Fibroblast of skin of left quadriceps (primary cell): ENCODE data around the gene FRMD1.

ENCODE experiments used
- DNase-seq, 2 experiments: peaks; one replicate each; pipeline ENCODE4 v3.0.0-alpha.2; 2013; ENCODE audit warnings: low read depth in 2 of 2

FRMD1 gene

DNA sequence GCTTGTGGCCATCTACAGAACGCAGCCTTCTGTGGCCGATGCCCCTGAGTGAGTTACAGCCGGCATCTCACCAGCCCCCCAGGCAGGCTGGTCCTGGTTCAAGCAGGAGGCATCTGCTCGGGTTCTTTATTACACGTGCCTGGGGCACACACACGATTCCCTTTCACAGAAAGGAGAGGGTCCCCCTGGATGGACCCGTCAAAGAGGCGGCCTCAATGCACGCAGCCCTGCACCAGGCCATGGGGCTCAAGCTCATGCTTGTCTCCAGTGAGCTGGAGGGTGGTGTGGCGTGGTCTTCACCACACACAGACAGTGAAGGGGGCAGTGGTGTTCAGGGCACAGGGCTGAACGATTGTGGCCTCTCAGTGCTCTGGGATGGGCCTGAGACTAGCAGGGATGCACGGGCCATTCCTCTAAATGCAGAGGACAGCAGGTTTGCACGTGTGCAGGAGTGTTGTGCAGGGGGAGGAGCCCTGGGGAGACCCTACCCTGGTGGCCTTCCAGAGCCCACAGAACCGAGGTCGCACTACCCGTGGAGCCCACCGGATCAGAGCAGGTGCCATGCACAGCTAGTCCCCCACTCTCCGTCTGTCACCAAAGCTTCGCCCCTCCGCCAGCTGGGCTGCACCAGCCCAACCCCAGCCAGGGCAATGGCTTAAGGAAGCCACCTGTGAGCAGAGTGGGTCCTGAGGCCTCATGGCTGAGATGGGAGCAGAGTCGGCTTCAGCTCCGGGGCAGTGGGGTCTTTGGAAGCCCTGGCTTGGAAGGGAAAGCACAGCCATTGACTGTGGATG, 23.1 kb downstream of the FRMD1 start:
- no peak for DNase-seq

DNA sequence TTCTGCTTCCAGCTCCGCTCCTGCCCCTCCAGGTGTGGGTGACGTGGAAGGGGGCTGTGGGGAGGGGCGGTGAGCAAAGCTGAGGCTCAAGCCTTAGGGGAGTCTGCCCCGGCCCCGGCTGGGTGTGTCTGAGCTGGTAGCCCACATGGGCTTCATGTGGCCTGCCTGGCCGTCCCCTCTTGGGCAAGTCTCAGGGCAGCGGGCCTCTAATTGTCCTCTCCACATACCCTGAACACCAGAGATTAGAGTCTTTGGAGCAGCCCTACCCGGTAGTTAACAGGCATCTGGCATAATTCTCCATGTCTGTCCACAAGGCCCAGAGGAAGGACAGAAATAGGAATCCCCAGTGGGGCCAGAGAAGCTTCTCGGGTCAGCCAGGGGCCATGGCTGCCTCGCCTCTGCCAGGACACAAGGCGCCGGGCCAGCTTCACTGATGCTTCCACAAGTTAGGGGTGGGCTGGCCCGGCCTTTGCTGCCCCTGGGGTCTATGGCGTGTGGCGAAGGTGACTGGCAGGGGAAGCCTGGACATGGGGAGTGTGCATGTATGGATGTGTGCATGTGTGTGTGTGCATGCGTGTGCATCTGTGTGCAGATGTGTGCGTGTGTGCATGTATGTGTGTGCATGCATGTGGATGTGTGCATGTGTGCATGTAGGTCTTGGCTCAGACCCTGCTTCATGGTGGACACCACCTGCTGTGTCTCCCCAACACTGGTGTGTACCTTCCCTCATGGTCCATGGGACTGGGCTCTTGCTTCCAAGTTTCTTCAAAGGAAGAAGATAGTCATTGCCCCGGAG, 24.0 kb downstream of the FRMD1 start:
- DNase-seq: no peak

DNA sequence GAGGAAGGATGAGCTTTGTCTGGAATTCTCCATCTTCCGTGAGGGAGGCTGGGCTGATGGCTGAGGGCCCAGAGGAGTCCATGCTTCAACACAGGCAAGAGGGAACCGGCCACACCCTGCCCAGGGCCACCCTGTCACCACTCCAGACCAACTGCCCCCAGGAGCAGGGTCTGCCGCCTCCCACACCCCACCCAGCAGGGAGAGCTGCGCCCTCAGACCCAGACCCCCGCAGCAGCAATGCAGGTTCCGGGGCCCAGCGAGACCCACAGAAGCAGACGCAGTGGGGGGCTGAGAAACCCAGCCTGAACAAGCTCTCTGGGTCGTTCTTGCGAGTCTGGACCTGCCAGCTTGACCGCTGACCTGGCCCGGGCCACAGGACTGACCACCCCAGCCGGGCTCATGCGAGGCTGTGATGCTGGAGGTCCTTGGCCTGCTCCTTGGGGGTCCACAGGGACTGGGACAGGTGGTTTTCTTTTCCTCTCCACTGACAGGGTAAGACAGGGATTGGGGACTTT, 25.0 kb downstream of the FRMD1 start:
- no peak for DNase-seq

DNA sequence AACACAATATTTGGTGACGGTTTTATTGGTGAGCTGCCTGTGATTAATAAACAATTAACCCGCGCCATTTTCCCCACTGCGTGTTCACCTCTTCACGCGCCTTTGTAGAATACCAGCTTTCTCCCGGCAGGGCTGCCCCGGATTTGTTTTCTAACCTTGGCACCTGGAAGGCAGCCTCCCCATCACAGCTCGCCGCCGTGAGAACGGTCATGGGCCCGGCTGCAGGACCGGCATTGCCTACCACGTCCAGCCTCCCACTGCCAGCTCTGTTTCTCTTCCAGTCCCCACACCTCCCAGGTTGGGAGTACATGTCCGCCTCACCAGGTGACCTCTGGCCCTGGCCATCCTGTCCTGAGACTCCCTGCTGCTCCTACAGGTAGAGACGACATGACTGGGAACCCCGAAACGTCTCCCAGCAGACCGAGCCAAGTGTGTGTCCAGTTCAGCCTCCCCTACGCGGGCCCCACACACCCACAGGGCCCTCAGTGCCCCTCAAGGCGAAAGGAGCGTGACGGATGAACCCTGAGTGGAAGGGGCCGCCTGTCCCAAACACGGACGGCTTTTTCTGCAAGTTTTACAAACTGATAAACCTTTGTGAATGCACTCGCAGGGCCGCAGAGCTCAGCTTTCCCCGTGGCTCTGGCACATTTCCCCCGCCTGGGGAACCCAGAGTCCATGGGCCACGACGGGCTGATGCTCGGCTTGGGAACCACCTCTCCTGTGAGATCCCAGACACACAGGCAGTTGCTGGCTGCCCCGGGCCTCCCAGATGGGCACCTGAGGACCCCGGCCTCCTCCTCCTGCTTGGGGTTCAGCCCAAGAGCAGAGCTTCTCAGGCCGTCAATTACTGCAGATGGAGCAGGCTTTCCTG, 25.7 kb downstream of the FRMD1 start:
- no peak for DNase-seq

DNA sequence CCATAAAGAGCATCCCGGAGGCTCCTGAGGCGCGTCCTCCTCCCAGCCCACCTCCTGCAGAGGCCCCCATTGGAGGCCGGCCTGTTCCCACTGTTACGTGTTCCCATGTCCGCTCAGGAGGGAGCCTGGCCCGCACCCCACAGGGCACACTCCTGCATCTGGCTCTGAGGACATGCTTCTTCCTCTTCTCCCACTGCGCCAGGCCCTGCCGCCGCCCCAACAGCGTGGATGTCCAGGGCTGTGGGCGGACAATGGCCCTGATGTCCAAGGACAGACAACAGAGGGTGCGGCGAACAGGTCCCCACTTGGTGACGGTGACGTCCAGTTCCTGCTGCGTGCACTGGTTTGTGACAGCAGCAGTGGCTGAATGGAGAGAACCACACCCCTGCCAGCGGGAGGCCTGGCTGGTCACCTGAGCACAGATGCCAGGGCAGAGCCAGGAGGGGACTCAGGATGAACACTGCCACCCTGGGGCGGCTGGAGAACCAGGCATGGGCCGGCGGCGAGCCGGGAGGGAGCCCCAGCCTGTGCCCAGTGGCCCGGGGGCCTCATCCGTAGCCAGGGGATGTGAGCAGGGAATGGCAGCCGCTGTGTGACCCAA, 26.6 kb downstream of the FRMD1 start:
- no peak for DNase-seq

DNA sequence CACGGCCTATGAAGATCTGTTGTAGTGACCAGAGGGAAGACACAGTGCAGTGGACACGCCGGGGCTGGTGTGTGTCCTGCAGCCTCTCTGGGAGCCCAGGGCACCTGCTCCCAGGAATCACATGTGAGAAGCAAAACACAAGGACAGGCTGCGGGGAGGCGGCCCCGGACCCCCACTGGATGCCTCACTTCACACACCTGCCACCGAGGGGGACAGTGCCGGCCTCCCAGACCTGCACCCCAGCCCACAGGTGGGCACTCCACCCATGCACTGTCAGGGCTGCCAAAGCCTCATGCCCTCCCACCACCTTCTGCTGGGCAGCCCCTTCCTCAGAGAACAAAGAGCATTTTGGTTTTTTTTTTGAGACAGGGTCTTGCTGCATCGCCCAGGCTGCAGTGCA, 27.4 kb downstream of the FRMD1 start:
- no peak for DNase-seq

DNA sequence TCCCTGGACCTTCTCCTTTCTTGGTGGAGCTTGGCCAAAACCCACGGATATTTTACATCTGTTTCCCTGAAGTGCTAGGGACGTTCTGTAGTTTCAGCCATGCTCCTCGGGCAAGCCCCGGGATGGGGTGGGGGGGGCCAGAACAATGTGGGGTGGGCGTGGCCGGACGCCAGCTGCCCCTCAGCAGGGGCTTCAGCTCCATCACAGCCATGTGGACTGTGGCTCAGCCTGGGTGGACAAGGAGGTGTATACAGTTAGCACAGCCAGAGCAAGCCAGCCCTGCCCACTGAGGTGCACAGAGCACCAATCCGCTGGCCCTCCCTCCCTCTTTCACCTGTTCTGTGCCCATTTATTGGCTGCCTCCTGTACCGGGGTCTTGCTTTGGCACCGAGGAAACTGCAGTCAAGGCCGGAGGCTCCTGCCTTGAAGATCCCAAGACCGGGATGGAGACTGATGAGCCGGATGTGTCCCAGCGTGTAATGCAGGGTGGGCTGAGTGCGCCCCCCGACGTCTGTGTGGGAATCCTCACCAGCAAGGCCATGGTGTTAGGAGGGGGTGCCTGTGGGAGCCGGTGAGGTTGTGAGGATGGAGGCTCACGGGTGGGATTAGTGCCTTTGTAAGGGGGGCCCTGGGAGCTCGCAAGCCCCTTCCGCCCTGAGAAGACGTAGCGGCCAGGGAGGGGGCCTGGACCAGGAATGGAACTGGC, 28.0 kb downstream of the FRMD1 start:
- no peak for DNase-seq

DNA sequence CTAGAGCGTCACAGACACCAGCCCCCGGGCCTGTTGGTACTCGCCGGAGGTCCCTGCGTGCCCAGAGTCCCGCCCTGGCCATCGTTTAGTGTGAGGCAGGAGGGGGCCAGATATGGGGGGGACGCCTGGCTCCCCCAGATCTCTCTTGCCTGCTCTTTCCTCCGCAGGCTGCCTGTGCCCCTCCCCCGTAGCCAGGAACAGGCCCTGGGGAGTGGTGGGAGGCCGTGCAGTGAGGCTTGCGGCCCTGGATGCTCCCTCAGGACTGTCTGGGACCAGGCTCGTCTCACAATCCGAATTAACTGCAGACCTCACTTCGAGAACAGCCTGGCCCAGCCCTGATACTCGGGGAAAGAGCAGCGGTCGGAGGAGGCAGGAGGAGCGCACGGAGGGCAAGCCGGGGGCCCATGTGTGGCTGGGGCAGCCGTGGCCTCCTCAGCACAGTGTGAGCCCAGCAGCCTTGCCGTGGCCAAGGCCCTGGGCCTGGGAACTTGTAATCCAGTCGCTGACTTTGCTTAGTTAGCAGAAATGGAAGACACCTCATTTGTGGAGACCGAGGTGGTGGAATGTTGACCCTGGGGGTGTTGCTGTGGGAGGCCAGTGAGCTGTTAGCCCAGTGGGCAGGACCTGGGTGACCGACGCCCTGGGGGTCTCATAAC, 28.7 kb downstream of the FRMD1 start:
- DNase-seq: no peak

DNA sequence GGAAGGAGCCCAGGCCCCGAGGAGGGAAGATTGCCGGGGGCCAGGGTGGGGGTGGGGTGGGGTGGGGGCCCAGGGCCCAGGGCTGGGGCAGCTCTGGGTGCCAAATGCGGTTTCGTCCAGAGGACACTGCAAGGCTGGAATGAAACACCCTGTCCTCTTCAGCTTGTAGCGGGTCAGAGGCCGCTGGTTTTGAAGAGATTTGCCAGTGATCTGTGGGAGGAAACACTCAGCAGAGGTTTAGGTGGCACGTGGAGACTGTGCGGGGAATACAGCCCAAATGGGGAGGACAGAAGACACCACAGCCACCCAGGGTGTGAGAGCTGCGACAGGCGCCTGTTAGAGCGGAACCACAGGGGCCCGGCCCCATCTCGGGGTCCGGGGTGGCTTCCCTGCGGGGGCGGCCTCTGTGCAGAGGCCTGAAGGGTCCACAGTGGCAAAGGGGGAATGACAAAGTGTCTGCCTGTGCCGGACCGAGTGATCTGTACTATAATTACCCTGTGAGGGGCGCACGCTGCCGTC, 29.2 kb downstream of the FRMD1 start:
- no peak for DNase-seq

DNA sequence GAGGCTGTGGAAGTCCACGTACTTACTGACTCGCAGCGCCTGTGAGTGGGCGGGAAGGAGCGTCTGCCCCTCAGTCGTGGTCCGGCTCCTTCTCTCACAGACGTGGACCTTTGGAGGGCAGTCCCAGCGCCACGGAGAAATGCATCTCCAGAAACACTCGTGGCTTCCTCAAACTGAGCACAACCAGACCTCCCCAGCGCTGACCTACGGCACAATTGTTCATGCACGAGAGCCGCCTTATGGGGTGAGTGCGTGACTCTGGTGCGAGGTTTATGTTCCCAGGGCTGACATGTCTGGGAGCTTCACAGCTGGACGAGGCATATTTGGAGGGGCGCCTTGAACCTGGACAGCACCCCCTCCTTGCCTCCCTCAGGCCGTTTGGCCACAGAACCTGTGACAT, 29.7 kb downstream of the FRMD1 start:
- no peak for DNase-seq

DNA sequence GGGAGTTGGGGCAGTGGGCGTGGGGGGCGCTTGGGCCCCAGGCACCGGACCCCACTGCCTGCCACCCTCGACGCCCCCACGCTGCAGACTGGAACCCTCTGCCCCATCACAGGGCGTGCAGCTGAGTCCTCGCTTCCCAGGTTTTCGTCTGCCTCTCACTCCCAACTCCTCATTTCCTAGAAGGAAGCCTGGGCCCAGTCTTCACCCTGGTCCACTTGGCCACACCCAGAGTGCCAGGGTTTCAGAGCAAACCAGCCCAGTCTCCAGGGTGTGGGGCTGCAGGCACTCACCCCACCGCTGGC, 30.3 kb downstream of the FRMD1 start:
- no peak for DNase-seq

DNA sequence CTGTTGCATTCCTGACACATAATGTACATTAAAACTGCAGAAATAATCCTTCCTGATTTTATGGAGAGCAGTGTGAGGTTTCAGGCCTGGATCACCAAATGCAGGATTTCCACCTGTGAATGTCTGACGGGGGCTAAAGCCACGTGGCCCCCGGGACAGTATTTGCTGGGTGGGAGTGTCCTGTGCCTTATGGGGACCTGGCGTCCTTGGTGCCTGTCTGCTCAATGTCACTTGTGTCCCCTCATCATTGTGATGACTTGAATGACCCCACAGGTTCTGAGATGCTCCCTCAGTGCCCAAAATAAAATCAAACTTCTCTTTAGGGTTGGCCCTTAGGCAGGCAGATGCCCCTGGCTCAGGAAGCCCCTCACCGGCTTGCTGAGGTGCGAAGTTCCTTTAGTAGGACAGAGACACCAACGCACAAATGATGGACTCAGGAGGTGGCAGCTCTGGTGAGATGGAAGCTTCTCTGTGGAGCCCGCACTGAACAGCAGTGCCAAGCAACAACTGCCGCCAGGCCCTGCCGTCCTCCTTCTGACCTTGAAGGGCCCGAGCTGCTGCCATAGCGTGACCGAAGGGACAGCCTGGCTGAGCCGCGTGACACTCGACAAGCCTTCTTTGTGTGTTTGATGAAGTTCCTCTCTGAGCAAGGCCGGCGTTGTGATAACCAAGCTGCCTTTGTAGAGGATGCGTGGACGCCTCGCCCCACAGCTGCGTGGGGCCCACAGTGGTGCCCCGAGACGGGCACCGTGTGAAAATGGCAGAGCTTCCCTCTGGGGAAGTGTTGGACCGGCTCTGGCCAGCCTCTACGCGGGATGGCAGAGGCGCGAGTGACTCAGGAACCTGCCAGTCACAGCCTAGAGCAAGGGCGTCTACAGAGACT, 30.9 kb downstream of the FRMD1 start:
- no peak for DNase-seq

DNA sequence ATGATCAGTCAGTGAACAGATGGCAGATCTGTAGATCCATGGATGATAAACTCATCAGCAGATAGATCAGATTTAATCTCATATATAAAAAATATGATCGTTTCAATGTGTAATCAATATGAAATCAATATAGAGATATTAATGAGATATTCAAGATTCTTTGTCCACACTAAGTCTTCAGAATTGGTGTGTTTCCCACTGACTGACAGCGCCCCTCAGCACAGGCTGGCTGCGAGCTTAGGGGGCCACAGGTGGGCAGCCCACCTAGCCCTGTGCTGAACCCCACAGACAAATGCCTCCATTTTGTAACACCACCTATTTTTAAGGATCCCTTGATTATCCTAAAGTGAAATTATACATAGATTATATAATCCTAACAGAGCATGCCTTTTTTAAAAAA, 32.3 kb downstream of the FRMD1 start:
- no peak for DNase-seq

DNA sequence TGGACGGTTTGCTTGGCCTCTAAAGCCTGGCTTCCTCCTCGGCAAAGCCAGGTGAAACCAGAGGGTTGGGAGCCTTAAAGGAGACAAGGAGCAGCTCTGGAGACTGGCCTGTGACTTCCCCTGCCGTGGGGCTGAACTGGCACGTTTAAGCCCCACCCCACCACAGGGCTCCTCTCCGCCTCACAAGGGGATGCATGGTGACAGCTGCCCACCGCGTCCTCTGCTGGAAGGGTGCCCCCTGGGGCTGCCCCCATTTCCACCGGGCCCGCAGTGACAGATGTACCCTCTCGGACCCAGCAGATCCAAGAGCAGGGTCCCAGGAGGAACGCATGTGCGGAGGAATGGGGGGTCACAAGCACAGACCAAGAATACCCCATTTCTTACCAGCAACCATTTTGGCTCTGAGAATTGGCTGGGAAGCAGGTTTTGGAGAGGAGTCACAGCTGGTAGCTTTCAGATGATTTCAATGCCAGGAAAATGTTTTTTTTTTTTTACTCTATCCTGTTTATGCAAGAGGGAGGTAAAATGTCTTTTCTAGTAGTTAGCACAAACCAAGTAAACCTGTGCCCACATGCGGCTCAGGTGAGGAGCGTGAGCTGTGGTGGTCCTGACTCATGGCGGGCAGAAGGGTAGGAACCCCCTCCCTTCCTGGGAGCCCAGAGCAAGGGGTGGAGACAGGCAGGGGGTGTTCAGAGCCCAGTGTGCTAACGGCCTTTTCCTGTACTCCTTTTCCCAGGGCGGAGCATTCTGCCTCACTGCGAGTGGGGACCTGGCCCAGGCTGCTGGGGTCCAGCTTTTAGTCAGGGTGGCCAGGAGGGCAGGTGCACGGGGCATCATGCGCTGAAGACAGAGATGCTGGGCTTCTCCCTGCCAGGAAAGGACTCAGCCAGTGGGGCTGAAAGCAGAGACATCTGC, 33.0 kb downstream of the FRMD1 start:
- no peak for DNase-seq

DNA sequence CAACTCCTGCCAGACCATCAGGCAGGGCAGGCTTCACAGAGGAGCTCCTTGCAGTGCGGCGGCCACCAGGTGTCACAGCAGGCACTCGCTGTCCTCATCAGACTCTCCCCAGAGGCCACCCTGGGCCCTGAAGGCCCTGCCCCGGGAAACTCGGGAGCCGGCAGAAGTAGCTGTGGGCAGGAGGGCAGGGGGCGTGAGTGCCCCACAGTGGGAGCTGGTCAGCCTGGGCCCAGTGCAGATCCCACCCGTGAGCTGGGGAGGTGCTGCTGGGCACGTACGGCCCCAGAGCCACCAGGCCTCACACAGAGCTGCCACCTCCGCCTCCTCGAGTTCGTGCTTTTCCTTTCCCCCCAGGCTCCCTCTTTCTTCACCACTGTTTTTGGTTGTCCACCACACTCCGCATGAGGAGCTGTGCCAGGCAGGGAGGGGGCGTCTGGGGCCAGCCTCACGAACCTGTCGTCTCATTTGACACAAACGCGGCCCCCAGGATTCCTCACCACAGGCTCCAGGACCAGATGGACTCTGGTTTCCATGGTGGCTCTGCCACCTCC, 33.8 kb downstream of the FRMD1 start:
- DNase-seq: no peak

DNA sequence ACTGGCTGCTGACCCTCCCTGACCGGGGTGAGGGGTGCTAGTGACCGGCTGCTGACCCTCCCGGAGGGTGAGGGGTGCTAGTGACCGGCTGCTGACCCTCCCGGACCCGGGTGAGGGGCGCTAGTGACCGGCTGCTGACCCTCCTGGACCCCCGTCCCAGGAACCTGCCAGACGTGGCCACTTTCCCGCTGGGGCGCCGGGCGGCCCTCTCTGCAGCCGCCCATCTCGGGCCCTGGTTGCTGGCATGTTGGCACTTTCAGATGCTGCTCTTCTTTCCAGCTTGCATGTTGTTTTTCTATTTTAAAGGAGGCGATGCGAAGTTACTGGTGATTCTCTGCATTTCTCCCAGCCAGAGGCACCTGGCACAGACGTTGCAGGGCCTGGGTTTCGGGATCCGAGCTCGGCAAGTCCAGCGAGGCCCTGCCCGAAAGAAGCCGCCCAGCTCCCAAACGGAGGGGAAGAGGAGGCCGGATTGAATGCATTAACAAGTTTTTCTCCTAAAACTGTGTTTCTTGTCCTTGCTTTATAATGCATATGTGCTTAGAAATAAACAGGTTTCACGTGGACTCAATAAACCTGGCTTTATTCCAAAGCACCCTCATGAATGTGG, 34.4 kb downstream of the FRMD1 start:
- no peak for DNase-seq

DNA sequence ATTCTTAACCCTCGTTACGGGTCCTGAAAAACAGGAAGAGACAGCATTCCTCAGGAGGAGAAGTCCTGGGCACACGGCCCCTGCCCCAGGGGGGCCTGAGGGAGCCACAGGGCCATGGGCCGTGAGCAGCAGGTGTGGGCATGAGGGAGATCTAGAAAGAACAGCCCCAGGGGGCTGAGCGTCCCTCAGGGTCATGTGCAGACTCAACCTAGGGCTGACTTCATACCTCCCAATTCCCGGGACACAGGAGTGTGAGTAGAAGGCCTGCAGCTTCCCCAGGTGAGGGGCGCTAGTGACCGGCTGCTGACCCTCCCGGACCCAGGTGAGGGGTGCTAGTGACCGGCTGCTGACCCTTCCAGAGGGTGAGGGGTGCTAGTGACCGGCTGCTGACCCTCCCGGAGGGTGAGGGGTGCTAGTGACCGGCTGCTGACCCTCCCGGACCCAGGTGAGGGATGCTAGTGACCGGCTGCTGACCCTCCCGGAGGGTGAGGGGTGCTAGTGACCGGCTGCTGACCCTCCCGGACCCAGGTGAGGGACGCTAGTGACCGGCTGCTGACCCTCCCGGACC, 35.1 kb downstream of the FRMD1 start:
- DNase-seq: no peak
